Mesothelial cell of epicardium (in vitro differentiated cells): ENCODE data around the gene TRIM8. TPM values are rescaled to one million over a fixed set of nuclear protein-coding genes. Genes with fewer than 3 reads are reported as not detected.

Experiments
- DNase-seq, 2 experiments: peaks; one replicate each; pipeline ENCODE4 v3.0.0; 2021; ENCODE audit warnings: low spot score in 2 of 2; ENCODE audit not compliant: unreplicated experiment in 2 of 2
- H3K27ac Mint-ChIP-seq: 2 replicates; pipeline ENCODE4 v1.8.0; 2021; ENCODE audit warnings: mixed read lengths
- H3K27me3 Mint-ChIP-seq: 2 replicates; pipeline ENCODE4 v1.8.0; 2021; ENCODE audit warnings: low read depth, mixed read lengths
- H3K36me3 Mint-ChIP-seq: 2 replicates; pipeline ENCODE4 v1.8.0; 2021; ENCODE audit warnings: mixed read lengths
- H3K4me1 Mint-ChIP-seq: 2 replicates; pipeline ENCODE4 v1.8.0; 2021; ENCODE audit warnings: mixed read lengths
- H3K4me3 Mint-ChIP-seq: 2 replicates; pipeline ENCODE4 v1.8.0; 2021; ENCODE audit warnings: mild to moderate bottlenecking, moderate library complexity, mixed read lengths
- H3K9me3 Mint-ChIP-seq: 2 replicates; pipeline ENCODE4 v1.8.0; 2021; ENCODE audit warnings: mixed read lengths
- CTCF ChIP-seq: fragments of 200-600 bp; sonication (generic); IDR thresholded peaks from one replicate; pipeline ENCODE4 v1.5.0; 2021; ENCODE audit warnings: antibody characterized with exemption; ENCODE audit not compliant: unreplicated experiment
- total RNA-seq: library from RNA; stranded (reverse); gene quantifications from 3 replicates; pipeline ENCODE4 v1.2.1, GENCODE V29; 2021

The TRIM8 gene
- total RNA-seq, 1 donor from 2014 or later = 79.2 TPM

GRCh38 chr10:102701796-102702195 lies 57.5 kb downstream of the TRIM8 start:
- Mint-ChIP-seq H3K36me3 (peaks cover 18% of the 10 kb centered on the region), H3K27me3 (no peaks in the 10 kb centered on the region), H3K4me1 (peaks cover 15% of the 10 kb centered on the region), H3K4me3 (no peak overlapping the region), H3K27ac (no peak overlapping the region), H3K9me3 (no peaks in the 10 kb centered on the region)
- TF ChIP-seq CTCF = no peak
- no peak for DNase-seq

- no peak overlapping the region for H3K27ac Mint-ChIP-seq
- no peak for DNase-seq
Observed at GRCh38 chr10:102702742-102703141, 58.5 kb downstream of the TRIM8 start.

GRCh38 chr10:102704915-102705314 lies 60.6 kb downstream of the TRIM8 start:
- Mint-ChIP-seq H3K9me3 (no peaks in the 10 kb centered on the region), H3K4me1 (peaks cover 21% of the 10 kb centered on the region), H3K27ac (peak overlapping the region; percentile 90), H3K36me3 (peaks cover 2% of the 10 kb centered on the region), H3K4me3 (no peak overlapping the region), H3K27me3 (no peaks in the 10 kb centered on the region)
- no peak for DNase-seq
- no peak for TF ChIP-seq CTCF

More at GRCh38 chr10:102702742-102703141, 58.5 kb downstream of the TRIM8 start:
- peaks cover 19% of the 10 kb centered on the region for H3K4me1 Mint-ChIP-seq
- no peaks in the 10 kb centered on the region for H3K9me3 Mint-ChIP-seq
- H3K27me3 Mint-ChIP-seq = no peaks in the 10 kb centered on the region
- TF ChIP-seq CTCF = no peak
- H3K4me3 Mint-ChIP-seq = no peak overlapping the region
- peaks cover 14% of the 10 kb centered on the region for H3K36me3 Mint-ChIP-seq

GRCh38 chr10:102705531-102705930 lies 61.3 kb downstream of the TRIM8 start:
- Mint-ChIP-seq H3K27ac (peak overlapping the region; percentile 90), H3K4me3 (no peak overlapping the region), H3K9me3 (no peaks in the 10 kb centered on the region), H3K27me3 (no peaks in the 10 kb centered on the region), H3K36me3 (peaks cover 2% of the 10 kb centered on the region), H3K4me1 (peaks cover 25% of the 10 kb centered on the region)
- TF ChIP-seq CTCF = no peak
- DNase-seq = no peak

Other genes starting within 250 kb of the TRIM8 start
- 51.7 to 56.6 TPM (median 55.8 TPM) in 3 replicates for gene NFKB2, start 248.8 kb upstream of the TRIM8 start, total RNA-seq
- gene PSD, start 225.7 kb upstream of the TRIM8 start, total RNA-seq = 12.4 to 14.3 TPM (median 13.4 TPM) in 3 replicates
- 9.4 to 11.7 TPM (median 10.1 TPM) in 3 replicates for gene FBXL15, start 223.6 kb upstream of the TRIM8 start, total RNA-seq
- gene CUEDC2, start 211.9 kb upstream of the TRIM8 start, total RNA-seq = 75.0 to 80.5 TPM (median 75.6 TPM) in 3 replicates
- gene C10orf95, start 192.9 kb upstream of the TRIM8 start, total RNA-seq = not detected in 3 replicates
- gene ACTR1A, start 141.8 kb upstream of the TRIM8 start, total RNA-seq = 91.5 to 93.6 TPM (median 91.7 TPM) in 3 replicates
- gene SUFU, start 140.5 kb upstream of the TRIM8 start, total RNA-seq = 32.4 to 33.4 TPM (median 32.7 TPM) in 3 replicates
- gene ARL3, start 69.9 kb downstream of the TRIM8 start, total RNA-seq = 13.0 to 13.9 TPM (median 13.7 TPM) in 3 replicates
- gene SFXN2, start 70.2 kb downstream of the TRIM8 start, total RNA-seq = 33.3 to 36.8 TPM (median 34.9 TPM) in 3 replicates
- gene WBP1L, start 99.5 kb downstream of the TRIM8 start, total RNA-seq = 56.3 to 56.7 TPM (median 56.3 TPM) in 3 replicates
- 0.54 to 1.1 TPM (median 0.81 TPM) in 3 replicates for gene CYP17A1, start 192.9 kb downstream of the TRIM8 start, total RNA-seq
- 17.3 to 19.9 TPM (median 19.0 TPM) in 3 replicates for gene BORCS7, start 209.8 kb downstream of the TRIM8 start, total RNA-seq
- 8.7 to 12.8 TPM (median 8.7 TPM) in 3 replicates for gene AS3MT, start 225.0 kb downstream of the TRIM8 start, total RNA-seq